Measurements from ENCODE around the gene VKORC1. TPM values are rescaled to one million over a fixed set of nuclear protein-coding genes. Genes with fewer than 3 reads are reported as not detected.

The VKORC1 gene
- total RNA-seq, 1 experiment from 2014 or later = 114 TPM

- no peak for DNase-seq (ENCODE audit: low read depth)
Measured at GRCh38 chr16:31067342-31067741, 27.3 kb downstream of the VKORC1 start.

GRCh38 chr16:31064882-31065461 lies 29.6 kb downstream of the VKORC1 start:
- DNase-seq (ENCODE audit: low read depth) = peak; percentile 75

- DNase-seq (ENCODE audit: low read depth) = no peak
Measured at GRCh38 chr16:31063843-31064611, 30.6 kb downstream of the VKORC1 start.

GRCh38 chr16:31063495-31063842 lies 31.1 kb downstream of the VKORC1 start:
- no peak for DNase-seq (ENCODE audit: low read depth)

- no peak for DNase-seq (ENCODE audit: low read depth)
Measured at GRCh38 chr16:31061813-31062440, 32.7 kb downstream of the VKORC1 start.

- DNase-seq (ENCODE audit: low read depth) = no peak
Measured at GRCh38 chr16:31061126-31061812, 33.3 kb downstream of the VKORC1 start.

GRCh38 chr16:31055613-31056012 lies 39.0 kb downstream of the VKORC1 start:
- no peak for DNase-seq (ENCODE audit: low read depth)

GRCh38 chr16:31052114-31052513 lies 42.5 kb downstream of the VKORC1 start:
- DNase-seq (ENCODE audit: low read depth) = peak; percentile 98

- no peak for DNase-seq (ENCODE audit: low read depth)
Measured at GRCh38 chr16:31050280-31051030, 44.1 kb downstream of the VKORC1 start.

- no peak for DNase-seq (ENCODE audit: low read depth)
Measured at GRCh38 chr16:31043898-31044481, 50.6 kb downstream of the VKORC1 start.

GRCh38 chr16:31043352-31043751 lies 51.2 kb downstream of the VKORC1 start:
- DNase-seq (ENCODE audit: low read depth) = no peak

- DNase-seq (ENCODE audit: low read depth) = no peak
Measured at GRCh38 chr16:31042866-31043265, 51.7 kb downstream of the VKORC1 start.

Other genes starting within 250 kb of the VKORC1 start
- gene BCL7C, start 200.7 kb downstream of the VKORC1 start, total RNA-seq (2014; rRNA removed; shearing (Covaris generic)) = 42.5 and 56.2 TPM in 2 replicates
- gene CTF1, start 198.2 kb downstream of the VKORC1 start, total RNA-seq (2014; rRNA removed; shearing (Covaris generic)) = not detected in 2 replicates
- 61.1 and 70.8 TPM in 2 replicates for gene FBXL19, start 171.2 kb downstream of the VKORC1 start, total RNA-seq (2014; rRNA removed; shearing (Covaris generic))
- gene ORAI3, start 145.7 kb downstream of the VKORC1 start, total RNA-seq (2014; rRNA removed; shearing (Covaris generic)) = 9.4 and 10.5 TPM in 2 replicates
- 3.1 and 5.3 TPM in 2 replicates for gene SETD1A, start 137.0 kb downstream of the VKORC1 start, total RNA-seq (2014; rRNA removed; shearing (Covaris generic))
- gene HSD3B7, start 109.6 kb downstream of the VKORC1 start, total RNA-seq (2014; rRNA removed; shearing (Covaris generic)) = 7.3 and 8.9 TPM in 2 replicates
- gene STX1B, start 84.2 kb downstream of the VKORC1 start, total RNA-seq (2014; rRNA removed; shearing (Covaris generic)) = 1.0 and 2.1 TPM in 2 replicates
- 37.9 and 43.7 TPM in 2 replicates for gene STX4, start 61.2 kb downstream of the VKORC1 start, total RNA-seq (2014; rRNA removed; shearing (Covaris generic))
- 16.9 and 21.5 TPM in 2 replicates for gene ZNF668, start 20.6 kb downstream of the VKORC1 start, total RNA-seq (2014; rRNA removed; shearing (Covaris generic))
- 14.0 and 24.8 TPM in 2 replicates for gene ZNF646, start 20.4 kb downstream of the VKORC1 start, total RNA-seq (2014; rRNA removed; shearing (Covaris generic))
- gene PRSS53, start 5.9 kb downstream of the VKORC1 start, total RNA-seq (2014; rRNA removed; shearing (Covaris generic)) = 0.72 and 0.80 TPM in 2 replicates
- gene BCKDK, start 13.6 kb upstream of the VKORC1 start, total RNA-seq (2014; rRNA removed; shearing (Covaris generic)) = 56.4 and 66.0 TPM in 2 replicates
- 57.0 and 62.1 TPM in 2 replicates for gene KAT8, start 22.9 kb upstream of the VKORC1 start, total RNA-seq (2014; rRNA removed; shearing (Covaris generic))
- gene PRSS8, start 40.9 kb upstream of the VKORC1 start, total RNA-seq (2014; rRNA removed; shearing (Covaris generic)) = not detected in 2 replicates
- gene PRSS36, start 55.3 kb upstream of the VKORC1 start, total RNA-seq (2014; rRNA removed; shearing (Covaris generic)) = 0.77 and 2.0 TPM in 2 replicates
- gene FUS, start 85.3 kb upstream of the VKORC1 start, total RNA-seq (2014; rRNA removed; shearing (Covaris generic)) = 21.7 and 34.0 TPM in 2 replicates
- gene PYCARD, start 108.0 kb upstream of the VKORC1 start, total RNA-seq (2014; rRNA removed; shearing (Covaris generic)) = 0.63 and 0.72 TPM in 2 replicates
- 0.06 TPM in 1 of 2 replicates, not detected in the other for gene TRIM72, start 119.3 kb upstream of the VKORC1 start, total RNA-seq (2014; rRNA removed; shearing (Covaris generic))
- not detected in 2 replicates for gene PYDC1, start 122.3 kb upstream of the VKORC1 start, total RNA-seq (2014; rRNA removed; shearing (Covaris generic))
- gene ITGAM, start 165.2 kb upstream of the VKORC1 start, total RNA-seq (2014; rRNA removed; shearing (Covaris generic)) = 0.02 and 0.03 TPM in 2 replicates